GM23248 (cell line): Measurements from ENCODE around the gene MTCL1. TPM values are rescaled to one million over a fixed set of nuclear protein-coding genes. Genes with fewer than 3 reads are reported as not detected.
A peak's percentile ranks its signal among the peaks of the same experiment; 100 is the strongest.

Source experiments
- DNase-seq: peaks from one replicate; pipeline ENCODE4 v3.0.0-alpha.2; 2015
- H2AFZ ChIP-seq: fragments of 200-600 bp; sonication (generic); 2 replicates; pipeline ENCODE4 v1.6.1; 2016; ENCODE audit warnings: antibody characterized with exemption
- H3F3A ChIP-seq: fragments of 200-600 bp; sonication (generic); 2 replicates; pipeline ENCODE4 v1.6.1; 2016; ENCODE audit warnings: mild to moderate bottlenecking, antibody characterized with exemption, mixed run types; ENCODE audit not compliant: insufficient read depth
- H3K27ac ChIP-seq: fragments of 200-600 bp; sonication (generic); 2 replicates; pipeline ENCODE4 v1.5.1; 2016; ENCODE audit warnings: mild to moderate bottlenecking
- H3K27me3 ChIP-seq: fragments of 200-600 bp; sonication (generic); replicated peaks from 2 replicates; pipeline ENCODE4 v1.6.1; 2016; ENCODE audit warnings: mild to moderate bottlenecking; ENCODE audit not compliant: insufficient read depth
- H3K36me3 ChIP-seq: fragments of 200-600 bp; sonication (generic); 2 replicates; pipeline ENCODE4 v1.6.1; 2016; ENCODE audit warnings: low read depth, mild to moderate bottlenecking
- H3K4me1 ChIP-seq: fragments of 200-600 bp; sonication (generic); 2 replicates; pipeline ENCODE4 v1.6.1; 2016; ENCODE audit warnings: mild to moderate bottlenecking; ENCODE audit not compliant: insufficient read depth
- H3K4me2 ChIP-seq: fragments of 200-600 bp; sonication (generic); one replicate; pipeline ENCODE4 v1.6.1; 2016; ENCODE audit warnings: mild to moderate bottlenecking; ENCODE audit not compliant: unreplicated experiment
- H3K4me3 ChIP-seq: fragments of 200-600 bp; sonication (generic); 2 replicates; pipeline ENCODE4 v1.5.1; 2016; ENCODE audit warnings: mild to moderate bottlenecking
- H3K79me2 ChIP-seq: fragments of 200-600 bp; sonication (generic); 2 replicates; pipeline ENCODE4 v1.6.1; 2016; ENCODE audit warnings: mild to moderate bottlenecking; ENCODE audit not compliant: insufficient read depth
- H3K9ac ChIP-seq: fragments of 200-600 bp; sonication (generic); 2 replicates; pipeline ENCODE4 v1.6.1; 2016; ENCODE audit warnings: mild to moderate bottlenecking
- H3K9me2 ChIP-seq: fragments of 200-600 bp; sonication (generic); 2 replicates; pipeline ENCODE4 v1.6.1; 2016; ENCODE audit warnings: mixed run types, mild to moderate bottlenecking, moderate library complexity; ENCODE audit not compliant: insufficient read depth
- H3K9me3 ChIP-seq: fragments of 200-600 bp; sonication (generic); one replicate; pipeline ENCODE4 v1.6.1; 2017; ENCODE audit warnings: low read depth
- H4K20me1 ChIP-seq: fragments of 200-600 bp; sonication (generic); 2 replicates; pipeline ENCODE4 v1.6.0; 2016; ENCODE audit not compliant: insufficient read depth
- EZH2 ChIP-seq: fragments of 200-600 bp; sonication (generic); IDR thresholded peaks from 2 replicates; pipeline ENCODE4 v1.6.1; 2018; ENCODE audit warnings: antibody characterized with exemption, mild to moderate bottlenecking; ENCODE audit not compliant: insufficient read depth, poor library complexity, severe bottlenecking
- EZH2phosphoT487 ChIP-seq: fragments of 200-600 bp; sonication (generic); IDR thresholded peaks from 2 replicates; pipeline ENCODE4 v1.6.1; 2018; ENCODE audit warnings: antibody characterized with exemption, moderate library complexity, mild to moderate bottlenecking, low read depth; ENCODE audit not compliant: insufficient read depth
- WGBS, 2 experiments: methylation state at CpG; one replicate each; pipeline ENCODE4 v1.1.6; 2015 to 2017; ENCODE audit warnings: low lambda C conversion rate in 2 of 2, low coverage in 1 of 2; ENCODE audit errors: missing lambda C conversion rate in 2 of 2; 5-methylcytosine and 5-hydroxymethylcytosine counted together
- in situ Hi-C: fragments of 300-500 bp; cut with MboI; formaldehyde crosslinking; loops from 2 replicates; pipeline ENCODE4 v1.15.0; 2020
- polyA plus RNA-seq: library from polyadenylated mRNA; unstranded; fragments of >200 nt; fragmentation: Nextera tagmentation; extraction: Ambion mirVana; gene quantifications from 2 replicates; pipeline ENCODE4 v1.2.1, GENCODE V29; 2016
- total RNA-seq: library from RNA; depleted of rRNA; stranded (reverse); fragments of >200 nt; shearing (Covaris generic); gene quantifications from 2 replicates; pipeline ENCODE4 v1.2.3, GENCODE V29; 2014

The MTCL1 gene
- total and polyA plus RNA-seq, 2 experiments from 2014 or later: 10.3 to 36.9 TPM

GRCh38 chr18:8747440-8747937 is 42.1 kb downstream of the MTCL1 start:
- Histone ChIP-seq H3K4me2 (peak overlapping the region; percentile 47), H3K27me3 (no peaks in the 10 kb centered on the region), H3K9me2 (no peaks in the 10 kb centered on the region), H3K27ac (peak overlapping the region; percentile 85), H3K4me3 (no peak overlapping the region; the same call in 1 of the 2 replicates), H3K4me1 (peaks cover 78% of the 10 kb centered on the region), H3F3A (peaks cover 67% of the 10 kb centered on the region), H2AFZ (no peak overlapping the region), H3K79me2 (peaks cover 76% of the 10 kb centered on the region), H3K9ac (peak overlapping the region; percentile 57), H4K20me1 (no peaks in the 10 kb centered on the region), H3K9me3 (no peaks in the 10 kb centered on the region), H3K36me3 (0 out of 2 replicates have a peak, but pooled peaks cover 5% of the 10 kb centered on the region)
- WGBS, 2 experiments: 0 to 3% methylated on average over 6 of the region's 6 CpGs
- peak; percentile 92 for DNase-seq
- in situ Hi-C loops: no loop called here
- TF ChIP-seq EZH2: no peak
- no peak for TF ChIP-seq EZH2phosphoT487

- WGBS, 2 experiments: 93% methylated on average over 6 of the region's 6 CpGs
- H3K9me3 ChIP-seq: no peaks in the 10 kb centered on the region
- no peak overlapping the region for H3K9ac ChIP-seq
- peaks cover 71% of the 10 kb centered on the region for H3K4me1 ChIP-seq
- in situ Hi-C loops: no loop called here
- TF ChIP-seq EZH2 (no peak), EZH2phosphoT487 (no peak)
- H3K4me2 ChIP-seq: no peak overlapping the region
- no peaks in the 10 kb centered on the region for H4K20me1 ChIP-seq
- no peaks in the 10 kb centered on the region for H3K9me2 ChIP-seq
- no peak overlapping the region for H3K4me3 ChIP-seq
- no peak overlapping the region for H3K27ac ChIP-seq
- no peaks in the 10 kb centered on the region for H3K27me3 ChIP-seq
- H2AFZ ChIP-seq: no peak overlapping the region
- no peak for DNase-seq
- H3K36me3 ChIP-seq: no peaks in the 10 kb centered on the region
- H3F3A ChIP-seq: peaks cover 64% of the 10 kb centered on the region
- H3K79me2 ChIP-seq: peaks cover 77% of the 10 kb centered on the region
Observed at GRCh38 chr18:8749492-8749891, 44.1 kb downstream of the MTCL1 start.

- in situ Hi-C loops: no loop called here
- TF ChIP-seq EZH2 (no peak), EZH2phosphoT487 (no peak)
- Histone ChIP-seq H3K9me2 (no peaks in the 10 kb centered on the region), H3K9me3 (no peaks in the 10 kb centered on the region), H3K4me1 (peaks cover 65% of the 10 kb centered on the region), H3F3A (peaks cover 64% of the 10 kb centered on the region), H3K4me2 (peak overlapping the region; percentile 67), H3K4me3 (peak overlapping the region; percentile 55), H3K79me2 (peaks cover 84% of the 10 kb centered on the region), H3K9ac (peak overlapping the region; percentile 73), H4K20me1 (no peaks in the 10 kb centered on the region), H2AFZ (peak overlapping the region; percentile 16; the same call in 1 of the 2 replicates), H3K27me3 (no peaks in the 10 kb centered on the region), H3K36me3 (no peaks in the 10 kb centered on the region), H3K27ac (peak overlapping the region; percentile 91)
- WGBS, 2 experiments: 0 to 4% methylated on average over 8 of the region's 8 CpGs
- DNase-seq: peak; percentile 92
Observed at GRCh38 chr18:8750954-8751415, 45.6 kb downstream of the MTCL1 start.

GRCh38 chr18:8751692-8752091 is 46.3 kb downstream of the MTCL1 start:
- in situ Hi-C loops: no loop called here
- Histone ChIP-seq H3F3A (peaks cover 60% of the 10 kb centered on the region), H3K4me1 (peaks cover 60% of the 10 kb centered on the region), H3K9me2 (no peaks in the 10 kb centered on the region), H3K9ac (peak overlapping the region; percentile 73), H3K79me2 (peaks cover 83% of the 10 kb centered on the region), H3K4me3 (peak overlapping the region; percentile 55), H3K36me3 (no peaks in the 10 kb centered on the region), H3K27ac (peak overlapping the region; percentile 91), H4K20me1 (no peaks in the 10 kb centered on the region), H2AFZ (no peak overlapping the region), H3K9me3 (no peaks in the 10 kb centered on the region), H3K27me3 (no peaks in the 10 kb centered on the region), H3K4me2 (peak overlapping the region; percentile 67)
- 92% methylated on average over 9 of the region's 9 CpGs for WGBS, 2 experiments
- no peak for TF ChIP-seq EZH2phosphoT487
- TF ChIP-seq EZH2: no peak
- DNase-seq: no peak
